Thyroid gland (tissue), 4 donors: ENCODE results near the gene AMOTL2. TPM values are rescaled to one million over a fixed set of nuclear protein-coding genes. Genes with fewer than 3 reads are reported as not detected.

Experiments used
- DNase-seq, 2 donors: peaks; one replicate each; pipeline ENCODE4 v3.0.0-alpha.2; 2019
- H3K27ac ChIP-seq, 3 donors: fragments of 200-600 bp; sonication (generic); 1 replicate in 2 of 3; 2 replicates in 1 of 3; pipeline ENCODE4 v1.5.1; 2016 to 2019; ENCODE audit warnings: mild to moderate bottlenecking in 1 of 3, moderate library complexity in 1 of 3
- H3K27me3 ChIP-seq: fragments of 200-600 bp; sonication (generic); one replicate; pipeline ENCODE4 v1.5.1; 2019
- H3K36me3 ChIP-seq, 2 donors: fragments of 200-600 bp; sonication (generic); one replicate each; pipeline ENCODE4 v1.5.1; 2016 to 2019
- H3K4me1 ChIP-seq, 2 donors: fragments of 200-600 bp; sonication (generic); one replicate each; pipeline ENCODE4 v1.5.1; 2017 to 2019
- H3K4me3 ChIP-seq, 3 donors: fragments of 200-600 bp; sonication (generic); replicated peaks in 1 of 3; 1 replicate in 2 of 3; 2 replicates in 1 of 3; pipeline ENCODE4 v1.5.1; 2016; ENCODE audit warnings: mild to moderate bottlenecking in 1 of 3
- H3K9me3 ChIP-seq: fragments of 200-600 bp; sonication (generic); one replicate; pipeline ENCODE4 v1.5.1; 2017
- CTCF ChIP-seq, 6 experiments: fragments of 200-600 bp in 3 of 6; fragments of 450-650 bp in 3 of 6; sonication (generic) in 3 of 6; IDR thresholded peaks; one replicate each; pipeline ENCODE4 v1.5.1; 2016 to 2019; ENCODE audit warnings: antibody characterized with exemption in 6 of 6, mild to moderate bottlenecking in 2 of 6, inconsistent platforms in 1 of 6, moderate library complexity in 1 of 6
- POLR2A ChIP-seq, 2 donors: fragments of 450-650 bp; IDR thresholded peaks; one replicate each; pipeline ENCODE4 v1.6.1; 2017; ENCODE audit warnings: antibody characterized with exemption in 2 of 2, mild to moderate bottlenecking in 2 of 2, moderate library complexity in 1 of 2
- WGBS, 2 donors: methylation state at CpG; one replicate each; pipeline ENCODE4 v1.1.5; 2017; 5-methylcytosine and 5-hydroxymethylcytosine counted together
- intact Hi-C: fragments of 100-400 bp; cut with DNase I; formaldehyde crosslinking; loops from one replicate; pipeline ENCODE4 v1.15.1; 2023
- total RNA-seq, 4 donors: library from RNA; depleted of rRNA; stranded (reverse); fragments of >200 nt; gene quantifications; one replicate each; pipeline ENCODE4 v1.2.3, GENCODE V29; 2016

AMOTL2 gene
- total RNA-seq, 4 donors from 2014 or later: 76.0 to 149 (median 117) TPM

- no peaks in the 10 kb centered on the region for H3K9me3 ChIP-seq
- no peaks in the 10 kb centered on the region for H3K27me3 ChIP-seq
- intact Hi-C loops: no loop called here
- peak overlapping the region in 1 of 3 donors; percentile 15 for H3K4me3 ChIP-seq
- H3K4me1 ChIP-seq: peaks cover 44 to 97% of the 10 kb centered on the region in 2 donors
- DNase-seq: peak; percentile 98
- 1% methylated on average over 11 to 36 of the region's 37 CpGs for WGBS, 2 donors
- peaks cover 84 to 90% of the 10 kb centered on the region in 2 donors for H3K36me3 ChIP-seq
- peak overlapping the region; percentile 80 to 100 (median 100) for H3K27ac ChIP-seq
- TF ChIP-seq CTCF (IDR thresholded peaks at IDR 0.05) (no peak), POLR2A (IDR thresholded peaks at IDR 0.05) (peak in 1 of 2 donors; percentile 50)
These were observed 9.9 kb downstream of the AMOTL2 start for GRCh38 chr3:134364061-134364935.

DNA sequence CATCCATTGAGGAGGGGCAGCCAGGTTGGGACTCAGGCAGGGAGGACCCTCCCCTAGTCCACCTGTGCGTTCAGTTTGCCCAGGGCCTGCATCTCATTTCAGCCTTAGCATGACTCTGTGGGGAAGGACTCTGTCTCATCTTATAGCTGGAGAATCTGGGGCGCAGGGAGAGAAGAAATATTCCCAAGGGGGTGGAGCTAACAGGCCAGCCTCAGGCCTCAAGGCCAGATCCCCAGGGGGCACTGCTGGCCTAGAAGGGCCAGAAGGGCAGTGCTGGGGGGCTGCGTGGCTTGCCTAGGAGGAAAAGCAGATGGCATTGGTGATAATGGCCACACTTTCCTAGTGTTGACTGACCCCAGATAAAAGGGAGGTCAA is 10.9 kb downstream of the AMOTL2 start:
- DNase-seq: no peak
- H3K36me3 ChIP-seq: peaks cover 84 to 90% of the 10 kb centered on the region in 2 donors
- peaks cover 36 to 97% of the 10 kb centered on the region in 2 donors for H3K4me1 ChIP-seq
- peak overlapping the region; percentile 73 to 100 (median 100) for H3K27ac ChIP-seq
- no peak for TF ChIP-seq CTCF (IDR thresholded peaks at IDR 0.05)
- no peak for TF ChIP-seq POLR2A (IDR thresholded peaks at IDR 0.05)
- H3K27me3 ChIP-seq: no peaks in the 10 kb centered on the region
- 86 to 91% methylated on average over 3 of the region's 3 CpGs for WGBS, 2 donors
- intact Hi-C loops: no loop called here
- H3K4me3 ChIP-seq: peak overlapping the region in 1 of 3 donors; percentile 15
- H3K9me3 ChIP-seq: no peaks in the 10 kb centered on the region

DNA sequence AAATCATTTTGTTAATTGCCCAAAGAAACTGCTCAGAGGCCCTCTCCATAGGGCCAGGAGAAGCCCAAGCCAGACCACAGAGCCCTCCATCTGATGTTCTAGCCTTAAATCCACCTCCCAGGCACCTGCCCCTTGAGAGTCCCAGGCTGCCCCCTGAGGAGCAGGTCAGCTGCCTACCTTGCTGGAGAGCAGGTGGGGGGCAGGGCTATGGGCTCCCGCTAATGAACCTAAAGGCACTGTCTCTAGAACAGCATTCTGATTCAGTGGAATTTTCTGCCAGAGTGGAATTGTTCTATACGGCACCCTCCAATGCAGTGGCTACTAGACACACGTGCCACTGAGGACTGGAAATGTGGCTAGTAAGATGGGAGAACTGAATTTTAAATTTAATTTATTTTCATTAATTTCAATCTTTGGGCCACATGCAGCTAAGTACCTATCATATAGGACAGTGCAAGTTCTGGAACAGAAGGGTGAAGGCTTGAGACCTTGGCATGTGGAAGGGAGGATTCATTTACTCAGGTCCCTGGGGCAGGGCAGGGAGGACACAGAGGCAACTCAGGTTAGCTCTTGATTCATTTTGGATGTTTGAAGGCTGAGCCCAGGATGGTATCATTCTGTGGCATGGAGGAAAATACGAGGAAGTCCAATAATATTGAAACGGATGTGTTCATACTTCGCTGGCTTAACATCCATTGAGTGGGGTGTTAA is 11.4 kb downstream of the AMOTL2 start:
- intact Hi-C loops: no loop called here

DNA sequence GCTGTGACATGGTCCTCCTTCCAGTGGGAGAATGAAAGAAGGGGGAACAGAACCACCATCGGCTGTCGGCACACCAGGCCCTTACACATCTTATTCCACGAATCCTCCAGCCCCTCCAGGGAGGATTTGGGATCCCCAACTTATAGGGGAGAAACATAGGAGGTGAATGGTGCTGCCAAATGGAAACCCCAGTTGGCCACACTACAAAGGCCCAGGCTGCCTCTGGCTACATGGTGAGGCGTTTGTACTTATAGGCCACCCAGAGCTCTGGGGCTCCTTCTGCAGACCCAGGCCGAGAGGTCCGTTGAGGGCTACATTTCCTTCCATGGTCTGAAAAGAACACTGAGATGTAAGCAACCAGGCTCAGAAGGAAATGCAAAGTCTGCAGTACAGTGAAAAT is 12.0 kb downstream of the AMOTL2 start:
- intact Hi-C loops: no loop called here
- DNase-seq: no peak
- no peak overlapping the region for H3K4me3 ChIP-seq
- peaks cover 42 to 97% of the 10 kb centered on the region in 2 donors for H3K4me1 ChIP-seq
- H3K27me3 ChIP-seq: no peaks in the 10 kb centered on the region
- no peaks in the 10 kb centered on the region for H3K9me3 ChIP-seq
- peaks cover 85 to 86% of the 10 kb centered on the region in 2 donors for H3K36me3 ChIP-seq
- peak overlapping the region; percentile 73 to 100 (median 100) for H3K27ac ChIP-seq
- WGBS, 2 donors: 93 to 94% methylated on average over 6 of the region's 6 CpGs
- no peak for TF ChIP-seq CTCF (IDR thresholded peaks at IDR 0.05)
- TF ChIP-seq POLR2A (IDR thresholded peaks at IDR 0.05): no peak

More for the DNA sequence above, 11.4 kb downstream of the AMOTL2 start:
- TF ChIP-seq POLR2A (IDR thresholded peaks at IDR 0.05) (no peak), CTCF (IDR thresholded peaks at IDR 0.05) (no peak)
- no peaks in the 10 kb centered on the region for H3K9me3 ChIP-seq
- peak overlapping the region in 1 of 3 donors; percentile 15 for H3K4me3 ChIP-seq
- peaks cover 39 to 97% of the 10 kb centered on the region in 2 donors for H3K4me1 ChIP-seq
- H3K36me3 ChIP-seq: peaks cover 85 to 88% of the 10 kb centered on the region in 2 donors
- whole genome bisulfite sequencing, 2 donors: 82 to 91% methylated on average over 5 to 6 of the region's 6 CpGs
- peak in 1 of 2 donors; percentile 12 for DNase-seq
- H3K27me3 ChIP-seq: no peaks in the 10 kb centered on the region
- peak overlapping the region; percentile 73 to 100 (median 100) for H3K27ac ChIP-seq
